ENCODE measurements around the gene AADAT.

AADAT gene

GRCh38 chr4:170027181-170027829, 62.5 kb downstream of the AADAT start:
- peak; percentile 88 for DNase-seq

DNA sequence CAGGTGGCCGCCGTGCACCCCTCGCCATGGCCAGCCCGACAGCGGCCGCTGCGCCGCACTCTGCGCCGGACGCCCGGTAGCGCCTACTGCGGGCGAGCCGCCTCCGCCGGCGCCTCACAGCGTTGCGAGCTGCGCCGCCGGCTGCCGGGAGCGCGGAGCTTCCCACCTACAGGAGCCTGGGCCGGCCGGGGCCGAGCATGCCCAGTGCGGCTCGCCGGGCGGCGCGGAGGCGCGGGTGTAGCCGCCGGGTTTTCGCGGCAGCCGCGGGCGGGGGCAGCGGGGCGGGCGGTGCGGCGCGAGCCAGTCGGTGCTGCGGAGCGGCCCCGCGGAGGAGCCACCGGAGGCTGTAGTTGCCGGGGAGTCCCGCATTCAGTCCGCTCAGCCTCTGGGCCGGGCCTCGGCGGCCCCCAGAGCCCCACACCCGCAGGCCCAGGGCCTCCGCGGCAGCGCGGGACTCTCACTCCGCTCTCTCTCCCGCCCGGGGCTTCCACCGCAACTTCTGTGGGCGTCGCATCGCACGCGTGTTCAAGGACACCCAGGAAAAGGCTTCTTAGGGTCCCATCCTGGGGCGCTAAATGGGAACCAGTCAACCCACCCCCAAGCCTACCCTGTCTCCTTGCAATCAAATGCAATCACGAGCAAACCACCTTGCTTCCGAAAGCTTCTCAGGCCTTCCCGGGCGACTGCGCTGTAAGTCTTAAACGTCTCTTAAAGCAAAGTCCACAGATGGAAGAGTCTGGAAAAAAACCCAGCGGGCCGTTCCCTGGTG, 63.3 kb downstream of the AADAT start, which contains the start of gene MFAP3L:
Gene MFAP3L (minus strand): TSS at position 143 of the 769 bp plus-strand sequence. CDS start 20,518 bp downstream, outside the sequence.
- DNase-seq, result peak; percentile 81

DNA sequence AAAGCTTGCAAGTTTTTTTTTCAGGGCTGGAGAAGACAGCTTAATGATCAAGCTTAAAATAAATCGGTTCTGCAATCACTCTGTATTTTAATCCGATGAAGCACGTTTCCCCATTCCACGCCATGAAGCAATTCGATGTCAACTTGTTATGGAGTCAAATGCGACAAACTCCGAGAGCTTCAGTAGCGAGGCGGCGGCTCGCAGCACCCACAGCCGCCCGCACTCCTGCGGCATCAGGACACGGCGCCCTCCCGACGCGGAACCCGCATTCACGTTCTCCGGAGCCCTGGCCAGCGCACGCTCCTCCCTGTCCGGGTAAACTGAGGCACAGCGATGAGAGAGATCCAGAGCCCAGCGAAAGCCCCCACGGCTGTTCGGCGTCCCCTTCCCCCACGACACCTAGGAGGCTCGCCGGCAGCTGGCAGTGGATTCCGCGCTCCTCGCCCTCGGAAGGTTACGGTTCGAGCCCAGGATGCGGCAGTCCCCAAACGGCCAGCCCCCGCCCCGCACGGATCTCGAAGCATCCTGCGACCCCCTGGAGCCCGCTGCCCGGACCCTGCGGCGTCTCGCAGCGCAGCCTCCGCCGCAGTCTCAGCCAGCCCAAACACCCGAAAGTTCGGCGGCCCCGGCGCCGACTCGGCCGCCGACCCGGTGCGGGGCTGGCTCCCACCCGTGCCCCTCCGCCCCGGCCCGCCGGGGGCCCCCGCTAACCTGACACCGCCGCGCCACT, 64.1 kb downstream of the AADAT start:
- peak; percentile 3 for DNase-seq

GRCh38 chr4:170022211-170022610, 67.5 kb downstream of the AADAT start:
- DNase-seq, result no peak

GRCh38 chr4:170017252-170017651, 72.5 kb downstream of the AADAT start:
- DNase-seq, result no peak

- DNase-seq, result no peak
Observed at GRCh38 chr4:170015285-170015684, 74.5 kb downstream of the AADAT start.

GRCh38 chr4:170014359-170015011, 75.3 kb downstream of the AADAT start:
- no peak for DNase-seq

- DNase-seq, result no peak
Observed at GRCh38 chr4:170012629-170012958, 77.2 kb downstream of the AADAT start.

GRCh38 chr4:170011921-170012628, 77.7 kb downstream of the AADAT start:
- no peak for DNase-seq
